Endothelial cell of umbilical vein (primary cell): Measurements from ENCODE around the gene AKNAD1. TPM values are rescaled to one million over a fixed set of nuclear protein-coding genes. Genes with fewer than 3 reads are reported as not detected.

Source experiments
- BruUV-seq: library from RNA; stranded (reverse); fragments of 400-500 nt; replicated peaks from 2 replicates; lab custom pipeline; 2021; lab: Mats Ljungman, UMichigan
- CTCF ChIA-PET: fragments of 300-600, 350-600 bp; sonication (Branson Sonifier 250); formaldehyde crosslinking; loops from one replicate; lab custom pipeline; 2021; ENCODE audit warnings: antibody characterized with exemption, inconsistent platforms; lab: Charles Lee
- POLR2A ChIA-PET: fragments of 300-600, 350-600 bp; sonication (Branson Sonifier 250); formaldehyde crosslinking; loops from one replicate; lab custom pipeline; 2021; ENCODE audit warnings: antibody characterized with exemption, inconsistent platforms; lab: Charles Lee
- DNase-seq: peaks from one replicate; pipeline ENCODE4 v3.0.0-alpha.2; 2011; ENCODE audit warnings: low read depth, low spot score
- FAIRE-seq: peaks from 2 replicates; lab custom pipeline; 2011; peaks lifted over from hg19 to GRCh38; lab: Jason Lieb, UNC
- H2AFZ ChIP-seq: 2 replicates; pipeline ENCODE4 v1.6.0; 2012; ENCODE audit warnings: low read depth, low read length, control low read depth, inconsistent platforms
- H3K27ac ChIP-seq: 2 replicates; pipeline ENCODE4 v1.5.1; 2011; ENCODE audit warnings: low read depth, mild to moderate bottlenecking, control low read depth, low read length, moderate library complexity; ENCODE audit not compliant: insufficient read depth
- H3K27me3 ChIP-seq, 2 experiments: 2 replicates each; pipeline versions ENCODE4 v1.6.0 to v1.6.1; 2011; ENCODE audit warnings: low read length in 2 of 2, mixed read lengths in 1 of 2; ENCODE audit not compliant: control insufficient read depth in 2 of 2, insufficient read depth in 2 of 2
- H3K36me3 ChIP-seq, 2 experiments: 2 replicates in 1 of 2; 3 replicates in 1 of 2; pipeline ENCODE4 v1.5.1; 2011; ENCODE audit warnings: low read length in 2 of 2, mild to moderate bottlenecking in 1 of 2, moderate library complexity in 1 of 2; ENCODE audit not compliant: control insufficient read depth in 2 of 2, insufficient read depth in 2 of 2; ENCODE audit errors: extremely low read depth in 1 of 2
- H3K4me1 ChIP-seq: 3 replicates; pipeline ENCODE4 v1.5.1; 2011; ENCODE audit warnings: mild to moderate bottlenecking, low read length; ENCODE audit not compliant: control insufficient read depth, insufficient read depth; ENCODE audit errors: extremely low read depth
- H3K4me2 ChIP-seq: 2 replicates; pipeline ENCODE4 v1.6.1; 2011; ENCODE audit warnings: low read length, control low read depth, mixed read lengths; ENCODE audit not compliant: insufficient read depth
- H3K4me3 ChIP-seq, 3 experiments: fragments of 200-600 bp in 1 of 3; sonication (generic), shearing (Covaris generic) in 1 of 3; replicated peaks in 1 of 3; 2 replicates each; pipeline ENCODE4 v1.5.1; 2011 to 2016; ENCODE audit warnings: control low read depth in 3 of 3, low read length in 3 of 3, mild to moderate bottlenecking in 2 of 3, inconsistent platforms in 1 of 3, low read depth in 1 of 3, moderate library complexity in 1 of 3; ENCODE audit not compliant: insufficient read depth in 1 of 3
- H3K79me2 ChIP-seq: 2 replicates; pipeline ENCODE4 v1.6.0; 2012; ENCODE audit warnings: low read length, inconsistent platforms; ENCODE audit not compliant: control insufficient read depth, insufficient read depth
- H3K9ac ChIP-seq: replicated peaks from 2 replicates; pipeline ENCODE3; 2011; ENCODE audit warnings: low read length, control low read depth; ENCODE audit not compliant: insufficient read depth; ENCODE audit errors: extremely low read depth
- H3K9me1 ChIP-seq: replicated peaks from 3 replicates; pipeline ENCODE4 v1.6.0; 2011; ENCODE audit warnings: mild to moderate bottlenecking, low read length; ENCODE audit not compliant: control insufficient read depth, insufficient read depth; ENCODE audit errors: extremely low read depth
- H3K9me3 ChIP-seq: replicated peaks from 2 replicates; pipeline ENCODE4 v1.5.1; 2012; ENCODE audit warnings: low read length, inconsistent platforms; ENCODE audit not compliant: control insufficient read depth, insufficient read depth
- H4K20me1 ChIP-seq: replicated peaks from 2 replicates; pipeline ENCODE3; 2011; ENCODE audit warnings: mild to moderate bottlenecking, low read length; ENCODE audit not compliant: control insufficient read depth, insufficient read depth; ENCODE audit errors: extremely low read depth
- EZH2 ChIP-seq: IDR thresholded peaks from 2 replicates; pipeline ENCODE4 v1.6.1; 2012; ENCODE audit warnings: borderline replicate concordance, low read depth, mild to moderate bottlenecking, moderate library complexity, low read length, inconsistent platforms; ENCODE audit not compliant: severe bottlenecking
- FOS ChIP-seq: IDR thresholded peaks from 2 replicates; pipeline ENCODE4 v1.6.1; 2011; ENCODE audit warnings: mild to moderate bottlenecking, low read length, moderate library complexity, borderline replicate concordance; ENCODE audit not compliant: insufficient read depth
- GATA2 ChIP-seq: IDR thresholded peaks from 2 replicates; pipeline ENCODE4 v1.7.0; 2011; ENCODE audit warnings: low read depth, mild to moderate bottlenecking, moderate library complexity, mixed read lengths, low read length; ENCODE audit not compliant: insufficient read length, insufficient read depth
- JUN ChIP-seq: IDR thresholded peaks from 2 replicates; pipeline ENCODE4 v1.6.1; 2011; ENCODE audit warnings: borderline replicate concordance, low read depth; ENCODE audit not compliant: insufficient read length, insufficient read depth
- MYC ChIP-seq: IDR thresholded peaks from one replicate; pipeline ENCODE4 v1.6.1; 2011; ENCODE audit warnings: mild to moderate bottlenecking, low read depth, low read length
- POLR2A ChIP-seq: IDR thresholded peaks from 2 replicates; pipeline ENCODE4 v1.6.1; 2012; ENCODE audit warnings: low read depth, mild to moderate bottlenecking, control low read depth, low read length
- POLR2AphosphoS5 ChIP-seq: IDR thresholded peaks from 2 replicates; pipeline ENCODE4 v1.6.1; 2012; ENCODE audit warnings: low read depth, mild to moderate bottlenecking, control low read depth, low read length, moderate library complexity; ENCODE audit not compliant: insufficient read depth
- dilution Hi-C: fragments of 300-500 bp; cut with MboI; formaldehyde crosslinking; loops from one replicate; pipeline ENCODE4 v1.15.0; 2019; ENCODE audit warnings: low sequenced_read_pairs; ENCODE audit not compliant: extremely low pct_ligation_motif_present
- intact Hi-C: fragments of 100-400 bp; cut with micrococcal nuclease; formaldehyde crosslinking; loops from one replicate; pipeline ENCODE4 v1.10.0; 2022
- polyA plus RNA-seq, 4 experiments: library from polyadenylated mRNA; depleted of rRNA in 3 of 4; stranded (reverse) in 3 of 4; unstranded in 1 of 4; fragments of >200 nt; gene quantifications; 2 replicates each; pipeline versions ENCODE4 v1.2.1 to v1.2.3, GENCODE V29; 2011 to 2012; ENCODE audit warnings: missing spikeins in 1 of 4
- total RNA-seq: library from RNA; stranded (reverse); gene quantifications from 2 replicates; pipeline ENCODE4 v1.2.3, GENCODE V29; 2021
- TF ChIP-seq, protein P1 (sequence below): IDR thresholded peaks from 2 replicates; pipeline ENCODE4 v1.6.1; 2011; ENCODE audit not compliant: insufficient read depth, insufficient read length
- TF ChIP-seq, protein P2 (sequence below), 2 donors: IDR thresholded peaks; 1 replicate in 1 of 2; 2 replicates in 1 of 2; pipeline ENCODE4 v1.5.1; 2011; ENCODE audit warnings: low read length in 2 of 2, mild to moderate bottlenecking in 2 of 2, moderate library complexity in 2 of 2, control low read depth in 1 of 2, inconsistent platforms in 1 of 2, low read depth in 1 of 2; ENCODE audit not compliant: insufficient read depth in 1 of 2; ENCODE audit errors: extremely low read depth in 1 of 2

AKNAD1 gene
- total and polyA plus RNA-seq, 2 donors (not counting 3 experiments of a cell fraction or from before 2014, with no cell fraction given): not detected

GRCh38 chr1:108779455-108779854 is 77.4 kb downstream of the AKNAD1 start:
- H3K79me2 ChIP-seq: no peaks in the 10 kb centered on the region
- H3K36me3 ChIP-seq: peaks cover 3 to 7% of the 10 kb centered on the region in 2 experiments
- H3K4me3 ChIP-seq: no peak overlapping the region
- no TSS peak for BruUV-seq
- H3K4me2 ChIP-seq: no peak overlapping the region
- intact Hi-C loops (no loop called here), dilution Hi-C loops (no loop called here)
- no peak overlapping the region for H3K27ac ChIP-seq
- CTCF ChIA-PET: interaction anchor here (1.2 to 2.0 kb wide), 2 partner anchors 37 to 119 kb away, joined by 3 to 8 read pairs; no protein-coding TSS in a partner anchor
- H4K20me1 ChIP-seq: no peaks in the 10 kb centered on the region
- no peak overlapping the region for H3K9ac ChIP-seq
- DNase-seq (no peak), FAIRE-seq (no peak)
- no peaks in the 10 kb centered on the region for H3K9me1 ChIP-seq
- POLR2A ChIA-PET: no interaction called here
- H3K4me1 ChIP-seq: peaks cover 6% of the 10 kb centered on the region
- TF ChIP-seq, protein P1, sequence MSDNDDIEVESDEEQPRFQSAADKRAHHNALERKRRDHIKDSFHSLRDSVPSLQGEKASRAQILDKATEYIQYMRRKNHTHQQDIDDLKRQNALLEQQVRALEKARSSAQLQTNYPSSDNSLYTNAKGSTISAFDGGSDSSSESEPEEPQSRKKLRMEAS: no peak
- no peak for TF ChIP-seq GATA2
- TF ChIP-seq FOS: no peak
- no peak for TF ChIP-seq MYC
- no peak for TF ChIP-seq EZH2
- TF ChIP-seq, protein P2, sequence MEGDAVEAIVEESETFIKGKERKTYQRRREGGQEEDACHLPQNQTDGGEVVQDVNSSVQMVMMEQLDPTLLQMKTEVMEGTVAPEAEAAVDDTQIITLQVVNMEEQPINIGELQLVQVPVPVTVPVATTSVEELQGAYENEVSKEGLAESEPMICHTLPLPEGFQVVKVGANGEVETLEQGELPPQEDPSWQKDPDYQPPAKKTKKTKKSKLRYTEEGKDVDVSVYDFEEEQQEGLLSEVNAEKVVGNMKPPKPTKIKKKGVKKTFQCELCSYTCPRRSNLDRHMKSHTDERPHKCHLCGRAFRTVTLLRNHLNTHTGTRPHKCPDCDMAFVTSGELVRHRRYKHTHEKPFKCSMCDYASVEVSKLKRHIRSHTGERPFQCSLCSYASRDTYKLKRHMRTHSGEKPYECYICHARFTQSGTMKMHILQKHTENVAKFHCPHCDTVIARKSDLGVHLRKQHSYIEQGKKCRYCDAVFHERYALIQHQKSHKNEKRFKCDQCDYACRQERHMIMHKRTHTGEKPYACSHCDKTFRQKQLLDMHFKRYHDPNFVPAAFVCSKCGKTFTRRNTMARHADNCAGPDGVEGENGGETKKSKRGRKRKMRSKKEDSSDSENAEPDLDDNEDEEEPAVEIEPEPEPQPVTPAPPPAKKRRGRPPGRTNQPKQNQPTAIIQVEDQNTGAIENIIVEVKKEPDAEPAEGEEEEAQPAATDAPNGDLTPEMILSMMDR (IDR thresholded peaks at IDR 0.05; ENCODE audit: extremely low read depth in 1 of 2, insufficient read depth in 1 of 2, low read depth in 1 of 2, low read length in 2 of 2): no peak
- TF ChIP-seq POLR2A: no peak
- TF ChIP-seq JUN: no peak
- no peak for TF ChIP-seq POLR2AphosphoS5
- H2AFZ ChIP-seq: no peak overlapping the region
- no peaks in the 10 kb centered on the region for H3K9me3 ChIP-seq
- no peaks in the 10 kb centered on the region for H3K27me3 ChIP-seq
